OCI-LY1 (cell line): ENCODE measurements around the gene B4GALT6.

Source experiments
- H2AFZ ChIP-seq: fragments of 200-600 bp; sonication (generic), shearing (Covaris generic); 2 replicates; pipeline ENCODE4 v1.6.0; 2014; ENCODE audit warnings: antibody characterized with exemption, mild to moderate bottlenecking, low read length
- H3F3A ChIP-seq: fragments of 200-600 bp; sonication (generic), shearing (Covaris generic); 2 replicates; pipeline ENCODE4 v1.6.0; 2014; ENCODE audit warnings: mild to moderate bottlenecking, antibody characterized with exemption, low read length, moderate library complexity; ENCODE audit not compliant: insufficient read depth
- H3K27ac ChIP-seq: fragments of 200-600 bp; sonication (generic); 2 replicates; pipeline ENCODE4 v1.5.1; 2014; ENCODE audit warnings: low read length, mixed run types, mild to moderate bottlenecking, low read depth; ENCODE audit not compliant: poor library complexity, severe bottlenecking
- H3K27me3 ChIP-seq: fragments of 200-600 bp; sonication (generic); 2 replicates; pipeline ENCODE4 v1.6.0; 2014; ENCODE audit warnings: antibody characterized with exemption, mild to moderate bottlenecking, low read length, moderate library complexity; ENCODE audit not compliant: insufficient read depth
- H3K36me3 ChIP-seq: fragments of 200-600 bp; sonication (generic); 2 replicates; pipeline ENCODE4 v1.6.1; 2014; ENCODE audit warnings: mild to moderate bottlenecking, antibody characterized with exemption, low read length, moderate library complexity, mixed read lengths; ENCODE audit not compliant: insufficient read depth
- H3K4me1 ChIP-seq: fragments of 200-600 bp; sonication (generic); 2 replicates; pipeline ENCODE4 v1.5.1; 2014; ENCODE audit warnings: mild to moderate bottlenecking, low read length, moderate library complexity; ENCODE audit not compliant: insufficient read depth, severe bottlenecking
- H3K4me2 ChIP-seq: fragments of 200-600 bp; sonication (generic), shearing (Covaris generic); 2 replicates; pipeline ENCODE4 v1.6.1; 2014; ENCODE audit warnings: low read length
- H3K4me3 ChIP-seq: fragments of 200-600 bp; sonication (generic); 2 replicates; pipeline ENCODE4 v1.5.1; 2014; ENCODE audit warnings: low read length, low read depth, mild to moderate bottlenecking, mixed read lengths; ENCODE audit not compliant: poor library complexity, severe bottlenecking
- H3K79me2 ChIP-seq: fragments of 200-600 bp; shearing (Covaris generic); 2 replicates; pipeline ENCODE4 v1.6.1; 2016; ENCODE audit warnings: mixed run types, low read length, mixed read lengths; ENCODE audit not compliant: insufficient read depth
- H3K9ac ChIP-seq: fragments of 200-600 bp; sonication (generic), shearing (Covaris generic); 2 replicates; pipeline ENCODE4 v1.6.1; 2014; ENCODE audit warnings: mild to moderate bottlenecking, low read length, mixed read lengths
- H3K9me2 ChIP-seq: fragments of 200-600 bp; sonication (generic), shearing (Covaris generic); 2 replicates; pipeline ENCODE4 v1.6.1; 2014; ENCODE audit warnings: low read depth, mild to moderate bottlenecking, low read length, mixed read lengths
- H3K9me3 ChIP-seq: fragments of 200-600 bp; shearing (Covaris generic); 2 replicates; pipeline ENCODE4 v1.6.1; 2014; ENCODE audit warnings: low read length, mixed read lengths
- H4K20me1 ChIP-seq: fragments of 200-600 bp; sonication (generic), shearing (Covaris generic); 2 replicates; pipeline ENCODE4 v1.6.0; 2016; ENCODE audit warnings: mild to moderate bottlenecking, low read length; ENCODE audit not compliant: insufficient read depth
- EZH2 ChIP-seq: fragments of 200-600 bp; sonication (generic), shearing (Covaris generic); IDR thresholded peaks from 2 replicates; pipeline ENCODE4 v1.8.0; 2017; ENCODE audit warnings: borderline replicate concordance, mixed run types, mild to moderate bottlenecking, antibody characterized with exemption, low read length, moderate library complexity, mixed read lengths
- TF ChIP-seq, protein P1 (sequence below): fragments of 200-600 bp; sonication (generic), shearing (Covaris generic); IDR thresholded peaks from 2 replicates; pipeline ENCODE4 v1.5.1; 2017; ENCODE audit warnings: mild to moderate bottlenecking, antibody characterized with exemption, low read length, moderate library complexity, mixed read lengths

Gene B4GALT6

DNA sequence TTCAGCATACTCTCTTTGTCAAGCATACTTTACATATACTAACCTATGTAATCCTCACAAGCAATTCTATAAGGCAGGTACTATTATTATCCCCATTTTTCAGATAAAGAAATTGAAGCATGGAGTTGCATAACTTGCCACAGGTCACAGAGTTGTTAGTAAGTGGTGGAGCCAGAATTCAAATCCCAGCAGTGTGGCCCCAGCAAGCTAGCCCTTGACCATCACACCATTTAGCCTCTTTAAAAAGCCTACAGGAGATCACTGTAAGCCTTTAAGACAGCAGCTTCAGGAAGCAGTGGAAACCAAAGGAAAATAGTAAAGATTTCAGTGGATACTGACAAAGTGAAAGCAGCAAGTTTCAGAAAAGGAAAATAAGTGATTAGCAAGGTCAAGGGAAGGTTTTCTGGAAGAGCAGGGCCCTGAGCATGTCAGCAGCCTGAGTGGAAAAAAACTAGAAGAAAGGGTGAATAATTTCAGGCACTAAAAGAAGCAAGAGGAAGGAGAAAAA lies 11.7 kb downstream of the B4GALT6 start:
- H3K4me1 ChIP-seq: no peaks in the 10 kb centered on the region
- no peaks in the 10 kb centered on the region for H3F3A ChIP-seq
- no peak overlapping the region for H3K4me2 ChIP-seq
- H3K9me2 ChIP-seq: no peaks in the 10 kb centered on the region
- no peaks in the 10 kb centered on the region for H3K27me3 ChIP-seq
- no peak overlapping the region for H3K9ac ChIP-seq
- H3K4me3 ChIP-seq: no peak overlapping the region
- no peaks in the 10 kb centered on the region for H3K36me3 ChIP-seq
- H3K9me3 ChIP-seq: no peaks in the 10 kb centered on the region
- H3K79me2 ChIP-seq: no peaks in the 10 kb centered on the region
- no peaks in the 10 kb centered on the region for H4K20me1 ChIP-seq
- no peak overlapping the region for H2AFZ ChIP-seq
- no peak overlapping the region for H3K27ac ChIP-seq
- no peak for TF ChIP-seq EZH2
- TF ChIP-seq, protein P1, sequence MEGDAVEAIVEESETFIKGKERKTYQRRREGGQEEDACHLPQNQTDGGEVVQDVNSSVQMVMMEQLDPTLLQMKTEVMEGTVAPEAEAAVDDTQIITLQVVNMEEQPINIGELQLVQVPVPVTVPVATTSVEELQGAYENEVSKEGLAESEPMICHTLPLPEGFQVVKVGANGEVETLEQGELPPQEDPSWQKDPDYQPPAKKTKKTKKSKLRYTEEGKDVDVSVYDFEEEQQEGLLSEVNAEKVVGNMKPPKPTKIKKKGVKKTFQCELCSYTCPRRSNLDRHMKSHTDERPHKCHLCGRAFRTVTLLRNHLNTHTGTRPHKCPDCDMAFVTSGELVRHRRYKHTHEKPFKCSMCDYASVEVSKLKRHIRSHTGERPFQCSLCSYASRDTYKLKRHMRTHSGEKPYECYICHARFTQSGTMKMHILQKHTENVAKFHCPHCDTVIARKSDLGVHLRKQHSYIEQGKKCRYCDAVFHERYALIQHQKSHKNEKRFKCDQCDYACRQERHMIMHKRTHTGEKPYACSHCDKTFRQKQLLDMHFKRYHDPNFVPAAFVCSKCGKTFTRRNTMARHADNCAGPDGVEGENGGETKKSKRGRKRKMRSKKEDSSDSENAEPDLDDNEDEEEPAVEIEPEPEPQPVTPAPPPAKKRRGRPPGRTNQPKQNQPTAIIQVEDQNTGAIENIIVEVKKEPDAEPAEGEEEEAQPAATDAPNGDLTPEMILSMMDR: no peak

DNA sequence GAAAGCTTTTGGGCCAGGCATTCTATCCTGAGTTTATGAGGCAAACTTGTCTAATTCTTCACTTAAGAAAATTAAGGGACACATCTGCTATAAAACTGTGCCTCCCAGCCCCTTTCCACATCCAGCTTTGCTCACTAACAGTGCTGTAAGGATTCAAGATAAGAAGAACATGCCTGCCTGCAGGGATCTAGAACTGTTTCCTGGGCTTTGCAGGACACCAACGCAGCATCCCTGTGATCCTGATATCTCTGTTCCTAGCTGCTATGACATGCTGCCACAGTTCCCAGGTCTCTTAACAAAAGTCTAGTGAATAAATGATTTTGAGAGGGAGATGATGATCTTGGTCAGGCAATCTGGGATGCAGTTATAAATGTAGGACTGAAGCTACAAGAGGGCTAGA lies 12.4 kb downstream of the B4GALT6 start:
- no peak overlapping the region for H2AFZ ChIP-seq
- no peaks in the 10 kb centered on the region for H3K79me2 ChIP-seq
- H3K4me2 ChIP-seq: no peak overlapping the region
- no peaks in the 10 kb centered on the region for H3F3A ChIP-seq
- H3K4me1 ChIP-seq: no peaks in the 10 kb centered on the region
- no peaks in the 10 kb centered on the region for H3K27me3 ChIP-seq
- TF ChIP-seq EZH2: no peak
- TF ChIP-seq, protein P1: no peak
- H4K20me1 ChIP-seq: no peaks in the 10 kb centered on the region
- H3K9ac ChIP-seq: no peak overlapping the region
- H3K9me2 ChIP-seq: no peaks in the 10 kb centered on the region
- H3K9me3 ChIP-seq: no peaks in the 10 kb centered on the region
- no peak overlapping the region for H3K4me3 ChIP-seq
- H3K36me3 ChIP-seq: no peaks in the 10 kb centered on the region
- no peak overlapping the region for H3K27ac ChIP-seq

DNA sequence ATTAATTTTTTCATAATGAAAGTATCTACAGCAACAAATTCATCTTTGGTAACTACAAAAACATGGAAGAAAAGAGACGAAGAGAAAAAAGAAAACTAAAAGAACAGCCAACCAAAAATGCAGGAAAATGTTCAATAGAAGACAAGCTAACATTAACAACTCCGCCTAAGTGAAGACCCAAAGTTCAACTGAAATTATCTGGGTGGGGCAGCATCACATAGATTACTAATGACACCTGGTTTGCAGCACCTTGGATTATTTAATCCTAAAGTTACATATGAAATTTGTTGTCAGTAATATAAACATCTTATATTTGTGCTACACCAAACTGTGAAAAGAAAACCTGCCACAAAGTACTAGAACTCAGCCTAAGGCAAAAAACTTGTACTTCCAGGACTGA lies 14.8 kb downstream of the B4GALT6 start:
- no peaks in the 10 kb centered on the region for H3K9me2 ChIP-seq
- no peak overlapping the region for H2AFZ ChIP-seq
- no peaks in the 10 kb centered on the region for H4K20me1 ChIP-seq
- no peaks in the 10 kb centered on the region for H3K79me2 ChIP-seq
- no peaks in the 10 kb centered on the region for H3F3A ChIP-seq
- no peaks in the 10 kb centered on the region for H3K27me3 ChIP-seq
- no peak overlapping the region for H3K9ac ChIP-seq
- no peak overlapping the region for H3K27ac ChIP-seq
- no peak for TF ChIP-seq EZH2
- TF ChIP-seq, protein P1: no peak
- no peaks in the 10 kb centered on the region for H3K4me1 ChIP-seq
- no peaks in the 10 kb centered on the region for H3K36me3 ChIP-seq
- no peak overlapping the region for H3K4me2 ChIP-seq
- H3K4me3 ChIP-seq: no peak overlapping the region
- no peaks in the 10 kb centered on the region for H3K9me3 ChIP-seq
